GM12865 (cell line): ENCODE measurements around the gene UCN.
"Not testable (repeated sequence)": the region's sequence is repeated elsewhere in the genome, so short reads cannot be mapped to it uniquely, and the experiment has no call there.

Source experiments
- DNase-seq: peaks from one replicate; pipeline ENCODE4 v3.0.0; 2010; ENCODE audit warnings: low read depth
- H3K4me3 ChIP-seq: 2 replicates; pipeline ENCODE4 v1.5.1; 2011; ENCODE audit warnings: mild to moderate bottlenecking, low read depth, low read length, control low read depth
- TF ChIP-seq, protein P1 (sequence below): IDR thresholded peaks from 2 replicates; pipeline ENCODE4 v1.5.1; 2011; ENCODE audit warnings: low read length, control low read depth, low read depth, inconsistent platforms; ENCODE audit not compliant: insufficient read depth; ENCODE audit errors: missing control alignments

The UCN gene

GRCh38 chr2:27322766-27323595, 14.7 kb upstream of the UCN start, which contains the start of gene MPV17:
Gene MPV17, minus strand, starts transcription at chr2:27323097. Its CDS starts 580 bp downstream, at chr2:27322517.
- TF ChIP-seq, protein P1, sequence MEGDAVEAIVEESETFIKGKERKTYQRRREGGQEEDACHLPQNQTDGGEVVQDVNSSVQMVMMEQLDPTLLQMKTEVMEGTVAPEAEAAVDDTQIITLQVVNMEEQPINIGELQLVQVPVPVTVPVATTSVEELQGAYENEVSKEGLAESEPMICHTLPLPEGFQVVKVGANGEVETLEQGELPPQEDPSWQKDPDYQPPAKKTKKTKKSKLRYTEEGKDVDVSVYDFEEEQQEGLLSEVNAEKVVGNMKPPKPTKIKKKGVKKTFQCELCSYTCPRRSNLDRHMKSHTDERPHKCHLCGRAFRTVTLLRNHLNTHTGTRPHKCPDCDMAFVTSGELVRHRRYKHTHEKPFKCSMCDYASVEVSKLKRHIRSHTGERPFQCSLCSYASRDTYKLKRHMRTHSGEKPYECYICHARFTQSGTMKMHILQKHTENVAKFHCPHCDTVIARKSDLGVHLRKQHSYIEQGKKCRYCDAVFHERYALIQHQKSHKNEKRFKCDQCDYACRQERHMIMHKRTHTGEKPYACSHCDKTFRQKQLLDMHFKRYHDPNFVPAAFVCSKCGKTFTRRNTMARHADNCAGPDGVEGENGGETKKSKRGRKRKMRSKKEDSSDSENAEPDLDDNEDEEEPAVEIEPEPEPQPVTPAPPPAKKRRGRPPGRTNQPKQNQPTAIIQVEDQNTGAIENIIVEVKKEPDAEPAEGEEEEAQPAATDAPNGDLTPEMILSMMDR = no peak
- peak; percentile 95 for DNase-seq
- H3K4me3 ChIP-seq = peak within 1 kb of the TSS; percentile 68

DNA sequence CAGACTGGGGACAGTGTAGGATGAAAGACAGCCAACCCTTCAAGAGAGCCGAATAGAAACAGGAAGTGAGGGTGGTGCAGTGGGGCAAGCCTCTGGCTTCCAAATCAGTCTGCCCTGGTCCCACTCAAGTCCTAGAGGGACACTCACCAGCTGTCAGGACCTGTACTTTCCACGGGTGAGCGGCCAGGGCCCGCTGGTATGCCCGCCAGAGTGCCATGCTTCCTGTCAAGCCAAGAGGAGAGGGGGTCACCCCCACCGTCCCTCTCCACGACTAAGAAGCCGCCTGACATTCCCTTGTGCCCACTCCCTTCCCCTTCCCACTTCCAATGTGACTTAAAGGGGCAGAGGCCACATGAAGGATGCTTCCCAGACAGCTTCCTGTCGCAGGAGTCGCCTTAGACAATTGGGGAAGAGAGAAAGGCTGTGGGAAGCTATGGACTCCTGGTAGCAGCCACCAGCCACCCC, 14.1 kb upstream of the UCN start:
- peak; percentile 52 for DNase-seq
- TF ChIP-seq, protein P1 = no peak
- peak overlapping the region; percentile 68 for H3K4me3 ChIP-seq

GRCh38 chr2:27320958-27321543, 12.8 kb upstream of the UCN start:
- no peak for DNase-seq
- TF ChIP-seq, protein P1 = no peak
- H3K4me3 ChIP-seq = no peak overlapping the region

GRCh38 chr2:27319839-27320238, 11.6 kb upstream of the UCN start:
- not testable (repeated sequence) for H3K4me3 ChIP-seq, DNase-seq

GRCh38 chr2:27316655-27317412, 8.6 kb upstream of the UCN start:
- H3K4me3 ChIP-seq = no peak overlapping the region
- TF ChIP-seq, protein P1 = no peak
- no peak for DNase-seq

GRCh38 chr2:27315122-27315521, 6.9 kb upstream of the UCN start:
- H3K4me3 ChIP-seq = no peak overlapping the region
- DNase-seq = no peak
- TF ChIP-seq, protein P1 = no peak

- no peak for DNase-seq
- TF ChIP-seq, protein P1 = no peak
- H3K4me3 ChIP-seq = no peak overlapping the region
Measured at GRCh38 chr2:27314709-27315108, 6.5 kb upstream of the UCN start.
